HCT116 (cell line): ENCODE data around the gene DOK5. TPM values are rescaled to one million over a fixed set of nuclear protein-coding genes. Genes with fewer than 3 reads are reported as not detected.

Experiments
- ATAC-seq: fragments of 200-7000 bp; cut with Tn5 transposase; 2 replicates; pipeline ENCODE4 v1.9.1; 2020; ENCODE audit warnings: mild to moderate bottlenecking, moderate library complexity
- BruUV-seq: library from RNA; stranded (reverse); fragments of 400-500 nt; replicated peaks from 2 replicates; lab custom pipeline; 2021; lab: Mats Ljungman, UMichigan
- CTCF ChIA-PET: fragments of 300-600 bp; sonication (Branson Sonifier 250); formaldehyde crosslinking; loops from one replicate; lab custom pipeline; 2021; ENCODE audit warnings: antibody characterized with exemption; lab: Charles Lee
- POLR2A ChIA-PET: fragments of 300-600, 350-600 bp; sonication (Branson Sonifier 250); formaldehyde crosslinking; loops from one replicate; lab custom pipeline; 2021; ENCODE audit warnings: antibody characterized with exemption; lab: Charles Lee
- RAD21 ChIA-PET, 2 experiments: fragments of 300-600 bp; sonication (Branson Sonifier 250); formaldehyde crosslinking; loops; one replicate each; lab custom pipeline; 2023; ENCODE audit warnings: low total read pairs in 2 of 2; ENCODE audit not compliant: uncharacterized antibody in 2 of 2, unreplicated experiment in 2 of 2, low non-redundant PET in 1 of 2; lab: Charles Lee
- DNase-seq: peaks from one replicate; pipeline ENCODE4 v3.0.0-alpha.2; 2010; ENCODE audit warnings: low read depth, low spot score
- H2AFZ ChIP-seq: fragments of 200-600 bp; shearing (Covaris generic), sonication (generic); 2 replicates; pipeline ENCODE4 v1.6.1; 2017; ENCODE audit warnings: low read depth, mixed run types, mixed read lengths, antibody characterized with exemption, low read length; ENCODE audit not compliant: poor library complexity, severe bottlenecking
- H3K27ac ChIP-seq: 2 replicates; pipeline ENCODE4 v1.5.1; 2012; ENCODE audit warnings: low read depth, low read length
- H3K27me3 ChIP-seq: fragments of 200-600 bp; sonication (generic); 2 replicates; pipeline ENCODE4 v1.6.1; 2016; ENCODE audit warnings: mixed run types, low read length, mixed read lengths; ENCODE audit not compliant: insufficient read depth
- H3K36me3 ChIP-seq, 2 experiments: fragments of 200-500 bp in 1 of 2; fragments of 200-600 bp in 1 of 2; sonication (Bioruptor generic) in 1 of 2; sonication (generic) in 1 of 2; 2 replicates each; pipeline versions ENCODE4 v1.5.1 to v1.6.1; 2014 to 2016; ENCODE audit warnings: low read length in 2 of 2, inconsistent platforms in 1 of 2, mixed read lengths in 1 of 2, mixed run types in 1 of 2; ENCODE audit not compliant: insufficient read depth in 2 of 2, control insufficient read depth in 1 of 2
- H3K4me1 ChIP-seq, 2 experiments: fragments of 200-600 bp in 1 of 2; sonication (generic) in 1 of 2; 2 replicates each; pipeline versions ENCODE4 v1.5.1 to v1.6.1; 2012 to 2017; ENCODE audit warnings: low read length in 2 of 2, inconsistent platforms in 1 of 2, mild to moderate bottlenecking in 1 of 2, mixed read lengths in 1 of 2, mixed run types in 1 of 2, moderate library complexity in 1 of 2; ENCODE audit not compliant: insufficient read depth in 2 of 2, control insufficient read depth in 1 of 2
- H3K4me2 ChIP-seq: fragments of 200-600 bp; sonication (generic); 2 replicates; pipeline ENCODE4 v1.6.1; 2017; ENCODE audit warnings: mixed run types, low read length, mixed read lengths
- H3K4me3 ChIP-seq, 2 experiments: fragments of 200-600 bp in 1 of 2; sonication (generic) in 1 of 2; replicated peaks in 1 of 2; 2 replicates each; pipeline ENCODE4 v1.5.1; 2011 to 2016; ENCODE audit warnings: low read length in 2 of 2, control low read depth in 1 of 2, low read depth in 1 of 2, mild to moderate bottlenecking in 1 of 2, mixed read lengths in 1 of 2, mixed run types in 1 of 2
- H3K79me2 ChIP-seq: fragments of 200-600 bp; sonication (generic); 2 replicates; pipeline ENCODE4 v1.6.1; 2017; ENCODE audit warnings: mild to moderate bottlenecking, mixed run types, low read length, moderate library complexity, mixed read lengths; ENCODE audit not compliant: insufficient read depth
- H3K9ac ChIP-seq: fragments of 200-600 bp; sonication (generic); 2 replicates; pipeline ENCODE4 v1.6.1; 2016; ENCODE audit warnings: low read length, mixed read lengths
- H3K9me2 ChIP-seq: fragments of 200-600 bp; sonication (generic), shearing (Covaris generic); 2 replicates; pipeline ENCODE4 v1.6.1; 2017; ENCODE audit warnings: mixed run types, mild to moderate bottlenecking, moderate library complexity; ENCODE audit not compliant: insufficient read depth
- H3K9me3 ChIP-seq, 2 experiments: fragments of 200-500 bp in 1 of 2; fragments of 200-600 bp in 1 of 2; sonication (Bioruptor generic) in 1 of 2; sonication (generic) in 1 of 2; 2 replicates each; pipeline ENCODE4 v1.6.1; 2014 to 2017; ENCODE audit warnings: low read length in 2 of 2, mixed read lengths in 2 of 2, inconsistent platforms in 1 of 2, low read depth in 1 of 2, mild to moderate bottlenecking in 1 of 2, mixed run types in 1 of 2, moderate library complexity in 1 of 2; ENCODE audit not compliant: control insufficient read depth in 1 of 2, insufficient read depth in 1 of 2
- H4K20me1 ChIP-seq: fragments of 200-600 bp; sonication (generic), shearing (Covaris generic); 2 replicates; pipeline ENCODE4 v1.6.1; 2017; ENCODE audit warnings: mixed run types, mild to moderate bottlenecking, moderate library complexity; ENCODE audit not compliant: insufficient read depth
- CBX3 ChIP-seq: IDR thresholded peaks from 2 replicates; pipeline ENCODE4 v1.6.1; 2012; ENCODE audit warnings: low read depth
- CEBPB ChIP-seq: IDR thresholded peaks from 2 replicates; pipeline ENCODE4 v1.6.1; 2012; ENCODE audit warnings: low read depth
- EZH2 ChIP-seq: fragments of 200-600 bp; sonication (generic); IDR thresholded peaks from 2 replicates; pipeline ENCODE4 v1.6.1; 2017; ENCODE audit warnings: antibody characterized with exemption, mixed run types
- POLR2AphosphoS5 ChIP-seq: IDR thresholded peaks from 2 replicates; pipeline ENCODE4 v1.6.1; 2011; ENCODE audit warnings: mild to moderate bottlenecking, low read depth, low read length, moderate library complexity
- RAD21 ChIP-seq: IDR thresholded peaks from 2 replicates; pipeline ENCODE4 v1.6.1; 2012; ENCODE audit warnings: low read depth, mild to moderate bottlenecking
- YY1 ChIP-seq: IDR thresholded peaks from 2 replicates; pipeline ENCODE4 v1.6.1; 2011; ENCODE audit warnings: low read length, low read depth, moderate library complexity, mild to moderate bottlenecking; ENCODE audit not compliant: insufficient replicate concordance; ENCODE audit errors: extremely low read depth
- ZBTB33 ChIP-seq: IDR thresholded peaks from 2 replicates; pipeline ENCODE4 v1.6.1; 2011; ENCODE audit warnings: mild to moderate bottlenecking, low read length, moderate library complexity; ENCODE audit not compliant: insufficient replicate concordance; ENCODE audit errors: extremely low read depth
- ZFX ChIP-seq: fragments of 450-650 bp; IDR thresholded peaks from 2 replicates; pipeline ENCODE4 v1.6.1; 2017
- intact Hi-C: fragments of 100-400 bp; cut with micrococcal nuclease; formaldehyde crosslinking; loops from 2 replicates; pipeline ENCODE4 v1.10.0; 2022
- total RNA-seq: library from RNA; stranded (reverse); gene quantifications from one replicate; pipeline ENCODE4 v1.2.1, GENCODE V29; 2021; ENCODE audit not compliant: unreplicated experiment

The DOK5 gene
- total RNA-seq, 1 experiment from 2014 or later: not detected

- BruUV-seq: no TSS peak
- no peak overlapping the region for H3K4me3 ChIP-seq
- TF ChIP-seq EZH2 (no peak), CEBPB (no peak), YY1 (no peak), CBX3 (no peak), RAD21 (no peak), ZBTB33 (no peak), ZFX (no peak), POLR2AphosphoS5 (no peak)
- TF ChIP-seq, all 23 proteins: peak for 0
- ChIA-PET CTCF (no interaction called here), POLR2A (no interaction called here), RAD21 (no interaction called here)
- DNase-seq (no peak), ATAC-seq (no peak)
- H3K9ac ChIP-seq: no peak overlapping the region
- H3K4me2 ChIP-seq: no peak overlapping the region
- H2AFZ ChIP-seq: no peak overlapping the region
- intact Hi-C loops: no loop called here
- no peaks in the 10 kb centered on the region for H3K9me2 ChIP-seq
- H3K27ac ChIP-seq: no peak overlapping the region
- H3K79me2 ChIP-seq: no peaks in the 10 kb centered on the region
- H4K20me1 ChIP-seq: no peaks in the 10 kb centered on the region
- no peaks in the 10 kb centered on the region; the same call in 1 of the 2 replicates for H3K27me3 ChIP-seq
- no peaks in the 10 kb centered on the region for H3K36me3 ChIP-seq
- H3K9me3 ChIP-seq: no peaks in the 10 kb centered on the region
- peaks cover 9 to 12% of the 10 kb centered on the region in 2 experiments for H3K4me1 ChIP-seq
Observed at GRCh38 chr20:54620611-54621010, 145.2 kb downstream of the DOK5 start.
